ENCODE results near the gene IMMP2L. TPM values are rescaled to one million over a fixed set of nuclear protein-coding genes. Genes with fewer than 3 reads are reported as not detected.

Gene IMMP2L
- polyA plus RNA-seq, 1 of the 3 experiments (the other 2 are of a cell fraction), result 10.7 TPM

DNA sequence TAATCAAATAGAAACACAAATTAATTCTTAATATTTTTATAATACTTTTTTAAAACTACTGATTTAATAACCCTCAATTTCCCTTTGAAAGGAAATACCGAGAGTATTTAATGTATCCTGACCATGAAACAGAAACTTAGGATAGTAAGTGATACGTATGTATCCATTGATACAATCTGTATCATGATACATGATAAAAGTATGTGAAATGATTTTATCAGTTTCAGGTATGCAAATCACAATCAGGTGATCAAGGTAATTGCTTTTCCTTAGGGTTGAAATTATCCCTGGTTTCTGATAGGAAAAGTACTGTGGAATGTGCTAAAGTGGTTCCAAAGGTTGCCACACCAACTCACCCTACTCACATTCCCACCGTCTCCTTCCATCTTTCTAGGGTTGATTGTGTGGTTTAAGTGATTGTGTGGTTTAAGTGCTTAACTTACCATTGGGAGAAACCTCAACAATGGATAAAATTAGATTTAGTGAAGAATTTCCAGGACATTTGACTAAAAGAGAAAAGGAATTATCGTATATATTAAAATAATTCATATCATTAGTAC, 333.0 kb downstream of the IMMP2L start:
- WGBS (ENCODE audit: low lambda C conversion rate), result 97% methylated on average over 4 of the region's 4 CpGs

DNA sequence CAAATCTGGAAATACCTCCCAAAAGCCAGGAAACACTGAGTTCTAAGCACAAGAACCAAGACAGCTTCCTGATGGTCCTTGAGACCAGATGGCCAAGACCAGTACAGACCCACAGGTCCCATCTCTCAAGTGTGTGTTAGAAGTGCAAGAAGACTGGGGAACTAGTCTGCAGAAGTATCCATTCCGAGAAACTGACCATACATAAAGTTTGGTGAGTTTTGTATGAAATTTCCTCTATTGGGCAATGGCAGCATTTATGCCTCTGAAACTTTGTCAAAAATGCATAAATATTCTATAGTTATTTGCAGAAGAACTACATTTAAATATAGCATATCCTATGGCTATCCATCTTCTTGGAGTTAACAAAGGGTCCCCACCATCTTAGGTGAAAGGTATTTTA, 333.9 kb downstream of the IMMP2L start:
- WGBS (ENCODE audit: low lambda C conversion rate), result 100% methylated on average over 1 of the region's 1 CpG
- H3K27ac ChIP-seq (ENCODE audit: low read depth in 2 of 2, low read length in 1 of 2), result no peak overlapping the region
- H3K4me3 ChIP-seq (ENCODE audit: low read depth in 2 of 2, low read length in 1 of 2), result no peak overlapping the region
- H3F3A ChIP-seq (replicated peaks; ENCODE audit: insufficient read depth), result peaks cover 13% of the 10 kb centered on the region
- ChIA-PET POLR2A (no interaction called here), CTCF (no interaction called here)
- no peak for DNase-seq
- no peak overlapping the region for H2AFZ ChIP-seq (ENCODE audit: low read depth)
- no peaks in the 10 kb centered on the region for H3K36me3 ChIP-seq (replicated peaks in 1 of 2; ENCODE audit: control insufficient read depth in 1 of 2, insufficient read depth in 2 of 2, low read length in 1 of 2)
- no peaks in the 10 kb centered on the region for H3K9me3 ChIP-seq
- H3K79me2 ChIP-seq (ENCODE audit: insufficient read depth), result no peaks in the 10 kb centered on the region
- no peaks in the 10 kb centered on the region for H3K9me2 ChIP-seq
- H3K9ac ChIP-seq, result no peak overlapping the region
- no peaks in the 10 kb centered on the region for H3K27me3 ChIP-seq (ENCODE audit: insufficient read depth)
- H3K4me2 ChIP-seq, result no peak overlapping the region
- no peaks in the 10 kb centered on the region for H4K20me1 ChIP-seq (ENCODE audit: insufficient read depth)
- H3K4me1 ChIP-seq (ENCODE audit: control insufficient read depth in 1 of 2, insufficient read depth in 2 of 2, low read depth in 1 of 2, low read length in 1 of 2), result peaks cover 3 to 18% of the 10 kb centered on the region in 2 experiments; a peak in 2 of 4 replicates
- TF ChIP-seq RCOR1 (IDR thresholded peaks at IDR 0.05; ENCODE audit: low read length) (no peak), SIN3A (IDR thresholded peaks at IDR 0.05; ENCODE audit: borderline replicate concordance, low read depth, low read length) (no peak), MXI1 (IDR thresholded peaks at IDR 0.05; ENCODE audit: low read depth, low read length) (no peak), NFIC (IDR thresholded peaks at IDR 0.05; ENCODE audit: borderline replicate concordance) (no peak), NRF1 (IDR thresholded peaks at IDR 0.05; ENCODE audit: low read depth, low read length) (no peak), FOXM1 (IDR thresholded peaks at IDR 0.05; ENCODE audit: low read depth) (no peak), GATA2 (CRISPR knock-in tag; IDR thresholded peaks at IDR 0.05) (no peak), SMC3 (IDR thresholded peaks at IDR 0.05; ENCODE audit: low read depth, low read length) (no peak), TAF1 (IDR thresholded peaks at IDR 0.05; ENCODE audit: borderline replicate concordance, low read depth, low read length) (no peak), MEF2A (IDR thresholded peaks at IDR 0.05; ENCODE audit: borderline replicate concordance, low read depth) (no peak), RXRA (IDR thresholded peaks at IDR 0.05; ENCODE audit: borderline replicate concordance, low read depth) (no peak)
- TF ChIP-seq, protein P1, sequence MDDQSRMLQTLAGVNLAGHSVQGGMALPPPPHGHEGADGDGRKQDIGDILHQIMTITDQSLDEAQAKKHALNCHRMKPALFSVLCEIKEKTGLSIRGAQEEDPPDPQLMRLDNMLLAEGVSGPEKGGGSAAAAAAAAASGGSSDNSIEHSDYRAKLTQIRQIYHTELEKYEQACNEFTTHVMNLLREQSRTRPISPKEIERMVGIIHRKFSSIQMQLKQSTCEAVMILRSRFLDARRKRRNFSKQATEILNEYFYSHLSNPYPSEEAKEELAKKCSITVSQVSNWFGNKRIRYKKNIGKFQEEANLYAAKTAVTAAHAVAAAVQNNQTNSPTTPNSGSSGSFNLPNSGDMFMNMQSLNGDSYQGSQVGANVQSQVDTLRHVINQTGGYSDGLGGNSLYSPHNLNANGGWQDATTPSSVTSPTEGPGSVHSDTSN (IDR thresholded peaks at IDR 0.05), result no peak
- TF ChIP-seq, protein P2, sequence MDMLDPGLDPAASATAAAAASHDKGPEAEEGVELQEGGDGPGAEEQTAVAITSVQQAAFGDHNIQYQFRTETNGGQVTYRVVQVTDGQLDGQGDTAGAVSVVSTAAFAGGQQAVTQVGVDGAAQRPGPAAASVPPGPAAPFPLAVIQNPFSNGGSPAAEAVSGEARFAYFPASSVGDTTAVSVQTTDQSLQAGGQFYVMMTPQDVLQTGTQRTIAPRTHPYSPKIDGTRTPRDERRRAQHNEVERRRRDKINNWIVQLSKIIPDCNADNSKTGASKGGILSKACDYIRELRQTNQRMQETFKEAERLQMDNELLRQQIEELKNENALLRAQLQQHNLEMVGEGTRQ (IDR thresholded peaks at IDR 0.05; ENCODE audit: borderline replicate concordance, low read depth, low read length), result no peak
- TF ChIP-seq, protein P3, sequence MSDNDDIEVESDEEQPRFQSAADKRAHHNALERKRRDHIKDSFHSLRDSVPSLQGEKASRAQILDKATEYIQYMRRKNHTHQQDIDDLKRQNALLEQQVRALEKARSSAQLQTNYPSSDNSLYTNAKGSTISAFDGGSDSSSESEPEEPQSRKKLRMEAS (IDR thresholded peaks at IDR 0.05; ENCODE audit: low read depth), result no peak

More for the DNA sequence above, 333.0 kb downstream of the IMMP2L start:
- no peaks in the 10 kb centered on the region for H4K20me1 ChIP-seq (ENCODE audit: insufficient read depth)
- no peak overlapping the region for H3K4me2 ChIP-seq
- no peak for DNase-seq
- no peaks in the 10 kb centered on the region for H3K9me3 ChIP-seq
- no peaks in the 10 kb centered on the region for H3K36me3 ChIP-seq (replicated peaks in 1 of 2; ENCODE audit: control insufficient read depth in 1 of 2, insufficient read depth in 2 of 2, low read length in 1 of 2)
- H3K4me3 ChIP-seq (ENCODE audit: low read depth in 2 of 2, low read length in 1 of 2), result no peak overlapping the region
- H3K9ac ChIP-seq, result no peak overlapping the region
- POLR2A ChIA-PET, result no interaction called here
- H3F3A ChIP-seq (replicated peaks; ENCODE audit: insufficient read depth), result peaks cover 14% of the 10 kb centered on the region
- no peak overlapping the region for H3K27ac ChIP-seq (ENCODE audit: low read depth in 2 of 2, low read length in 1 of 2)
- H2AFZ ChIP-seq (ENCODE audit: low read depth), result no peak overlapping the region
- CTCF ChIA-PET, result interaction anchor here (2.1 kb wide), 1 partner anchor 10 kb away, joined by 9 read pairs; no protein-coding TSS in a partner anchor
- peaks cover 0 to 12% of the 10 kb centered on the region in 2 experiments; a peak in 2 of 4 replicates for H3K4me1 ChIP-seq (ENCODE audit: control insufficient read depth in 1 of 2, insufficient read depth in 2 of 2, low read depth in 1 of 2, low read length in 1 of 2)
- TF ChIP-seq NFIC (IDR thresholded peaks at IDR 0.05; ENCODE audit: borderline replicate concordance) (no peak), MEF2A (IDR thresholded peaks at IDR 0.05; ENCODE audit: borderline replicate concordance, low read depth) (no peak), RAD21 (IDR thresholded peaks at IDR 0.05; ENCODE audit: low read length) (no peak), IRF3 (IDR thresholded peaks at IDR 0.05; ENCODE audit: low read depth, low read length) (no peak), NRF1 (IDR thresholded peaks at IDR 0.05; ENCODE audit: low read depth, low read length) (no peak)
- TF ChIP-seq, protein P4, sequence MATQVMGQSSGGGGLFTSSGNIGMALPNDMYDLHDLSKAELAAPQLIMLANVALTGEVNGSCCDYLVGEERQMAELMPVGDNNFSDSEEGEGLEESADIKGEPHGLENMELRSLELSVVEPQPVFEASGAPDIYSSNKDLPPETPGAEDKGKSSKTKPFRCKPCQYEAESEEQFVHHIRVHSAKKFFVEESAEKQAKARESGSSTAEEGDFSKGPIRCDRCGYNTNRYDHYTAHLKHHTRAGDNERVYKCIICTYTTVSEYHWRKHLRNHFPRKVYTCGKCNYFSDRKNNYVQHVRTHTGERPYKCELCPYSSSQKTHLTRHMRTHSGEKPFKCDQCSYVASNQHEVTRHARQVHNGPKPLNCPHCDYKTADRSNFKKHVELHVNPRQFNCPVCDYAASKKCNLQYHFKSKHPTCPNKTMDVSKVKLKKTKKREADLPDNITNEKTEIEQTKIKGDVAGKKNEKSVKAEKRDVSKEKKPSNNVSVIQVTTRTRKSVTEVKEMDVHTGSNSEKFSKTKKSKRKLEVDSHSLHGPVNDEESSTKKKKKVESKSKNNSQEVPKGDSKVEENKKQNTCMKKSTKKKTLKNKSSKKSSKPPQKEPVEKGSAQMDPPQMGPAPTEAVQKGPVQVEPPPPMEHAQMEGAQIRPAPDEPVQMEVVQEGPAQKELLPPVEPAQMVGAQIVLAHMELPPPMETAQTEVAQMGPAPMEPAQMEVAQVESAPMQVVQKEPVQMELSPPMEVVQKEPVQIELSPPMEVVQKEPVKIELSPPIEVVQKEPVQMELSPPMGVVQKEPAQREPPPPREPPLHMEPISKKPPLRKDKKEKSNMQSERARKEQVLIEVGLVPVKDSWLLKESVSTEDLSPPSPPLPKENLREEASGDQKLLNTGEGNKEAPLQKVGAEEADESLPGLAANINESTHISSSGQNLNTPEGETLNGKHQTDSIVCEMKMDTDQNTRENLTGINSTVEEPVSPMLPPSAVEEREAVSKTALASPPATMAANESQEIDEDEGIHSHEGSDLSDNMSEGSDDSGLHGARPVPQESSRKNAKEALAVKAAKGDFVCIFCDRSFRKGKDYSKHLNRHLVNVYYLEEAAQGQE (IDR thresholded peaks at IDR 0.05; ENCODE audit: low read depth, low read length), result no peak
- no peaks in the 10 kb centered on the region for H3K9me2 ChIP-seq
- H3K27me3 ChIP-seq (ENCODE audit: insufficient read depth), result no peaks in the 10 kb centered on the region
- no peaks in the 10 kb centered on the region for H3K79me2 ChIP-seq (ENCODE audit: insufficient read depth)

All from SK-N-SH (cell line).